Central memory CD8-positive, alpha-beta T cell (primary cell): ENCODE data around the gene STARD10.

Experiments
- ATAC-seq: fragments of 150-1000 bp; cut with Tn5 transposase; replicated peaks from 2 replicates; pipeline ENCODE4 v1.10.0; 2022; ENCODE audit warnings: mild to moderate bottlenecking, moderate FRiP score, moderate number of reproducible peaks; ENCODE audit not compliant: poor library complexity, severe bottlenecking; ENCODE audit errors: extremely low read depth
- DNase-seq, 2 donors: peaks; one replicate each; pipeline ENCODE4 v3.0.0; 2021; ENCODE audit warnings: low spot score in 2 of 2
- H3K27ac Mint-ChIP-seq: one replicate; pipeline ENCODE4 v1.8.0; 2022; ENCODE audit warnings: low read depth, mild to moderate bottlenecking, moderate library complexity, mixed read lengths
- H3K27me3 Mint-ChIP-seq: one replicate; pipeline ENCODE4 v1.8.0; 2022; ENCODE audit warnings: mixed read lengths
- H3K36me3 Mint-ChIP-seq: one replicate; pipeline ENCODE4 v1.8.0; 2022; ENCODE audit warnings: mild to moderate bottlenecking, moderate library complexity, mixed read lengths; ENCODE audit not compliant: insufficient read depth
- H3K4me1 Mint-ChIP-seq: one replicate; pipeline ENCODE4 v1.8.0; 2022; ENCODE audit warnings: mixed read lengths
- H3K4me3 Mint-ChIP-seq: one replicate; pipeline ENCODE4 v1.8.0; 2022; ENCODE audit warnings: mild to moderate bottlenecking, moderate library complexity, mixed read lengths
- H3K9me3 Mint-ChIP-seq: one replicate; pipeline ENCODE4 v1.8.0; 2022; ENCODE audit warnings: mixed read lengths

Gene STARD10

GRCh38 chr11:72793425-72794367, at the start of gene STARD10:
STARD10 (minus strand) TSS chr11:72794047; CDS start chr11:72781181, 12,866 bp downstream.
- no peaks in the 10 kb centered on the region for H3K9me3 Mint-ChIP-seq
- H3K36me3 Mint-ChIP-seq = peaks cover 6% of the 10 kb centered on the region
- peak; percentile 88 to 91 for DNase-seq
- peak; percentile 94 for ATAC-seq
- peak within 1 kb of the TSS; percentile 99 for H3K27ac Mint-ChIP-seq
- H3K4me3 Mint-ChIP-seq = peak within 1 kb of the TSS; percentile 92
- peaks cover 25% of the 10 kb centered on the region for H3K4me1 Mint-ChIP-seq
- H3K27me3 Mint-ChIP-seq = no peaks in the 10 kb centered on the region

- no peaks in the 10 kb centered on the region for H3K4me1 Mint-ChIP-seq
- no peak overlapping the region for H3K4me3 Mint-ChIP-seq
- ATAC-seq (no peak), DNase-seq (no peak)
- H3K27me3 Mint-ChIP-seq = no peaks in the 10 kb centered on the region
- peaks cover 48% of the 10 kb centered on the region for H3K36me3 Mint-ChIP-seq
- H3K9me3 Mint-ChIP-seq = no peaks in the 10 kb centered on the region
- no peak overlapping the region for H3K27ac Mint-ChIP-seq
Measured at GRCh38 chr11:72842653-72843330, 48.9 kb upstream of the STARD10 start.

GRCh38 chr11:72842126-72842525, 48.3 kb upstream of the STARD10 start:
- ATAC-seq = no peak

GRCh38 chr11:72841397-72841796, 47.5 kb upstream of the STARD10 start:
- no peaks in the 10 kb centered on the region for H3K9me3 Mint-ChIP-seq
- H3K27ac Mint-ChIP-seq = no peak overlapping the region
- ATAC-seq (no peak), DNase-seq (no peak)
- peaks cover 49% of the 10 kb centered on the region for H3K36me3 Mint-ChIP-seq
- no peaks in the 10 kb centered on the region for H3K27me3 Mint-ChIP-seq
- H3K4me3 Mint-ChIP-seq = no peak overlapping the region
- no peaks in the 10 kb centered on the region for H3K4me1 Mint-ChIP-seq

More at GRCh38 chr11:72842126-72842525, 48.3 kb upstream of the STARD10 start:
- no peaks in the 10 kb centered on the region for H3K9me3 Mint-ChIP-seq
- H3K27me3 Mint-ChIP-seq = no peaks in the 10 kb centered on the region
- no peaks in the 10 kb centered on the region for H3K4me1 Mint-ChIP-seq
- no peak overlapping the region for H3K4me3 Mint-ChIP-seq
- no peak for DNase-seq
- no peak overlapping the region for H3K27ac Mint-ChIP-seq
- peaks cover 48% of the 10 kb centered on the region for H3K36me3 Mint-ChIP-seq

- H3K4me1 Mint-ChIP-seq = no peaks in the 10 kb centered on the region
- ATAC-seq (no peak), DNase-seq (no peak)
- no peak overlapping the region for H3K4me3 Mint-ChIP-seq
- no peak overlapping the region for H3K27ac Mint-ChIP-seq
- H3K36me3 Mint-ChIP-seq = peaks cover 47% of the 10 kb centered on the region
- no peaks in the 10 kb centered on the region for H3K27me3 Mint-ChIP-seq
- no peaks in the 10 kb centered on the region for H3K9me3 Mint-ChIP-seq
Measured at GRCh38 chr11:72840780-72841179, 46.9 kb upstream of the STARD10 start.

- ATAC-seq (no peak), DNase-seq (no peak)
- H3K27me3 Mint-ChIP-seq = no peaks in the 10 kb centered on the region
- H3K9me3 Mint-ChIP-seq = no peaks in the 10 kb centered on the region
- H3K27ac Mint-ChIP-seq = peak overlapping the region; percentile 27
- peaks cover 6% of the 10 kb centered on the region for H3K4me1 Mint-ChIP-seq
- peaks cover 40% of the 10 kb centered on the region for H3K36me3 Mint-ChIP-seq
- H3K4me3 Mint-ChIP-seq = no peak overlapping the region
Measured at GRCh38 chr11:72838691-72839305, 45.0 kb upstream of the STARD10 start.

- DNase-seq = no peak
- ATAC-seq = no peak
- H3K36me3 Mint-ChIP-seq = peaks cover 30% of the 10 kb centered on the region
- H3K27ac Mint-ChIP-seq = no peak overlapping the region
- H3K27me3 Mint-ChIP-seq = no peaks in the 10 kb centered on the region
- no peak overlapping the region for H3K4me3 Mint-ChIP-seq
- peaks cover 13% of the 10 kb centered on the region for H3K4me1 Mint-ChIP-seq
- no peaks in the 10 kb centered on the region for H3K9me3 Mint-ChIP-seq
Measured at GRCh38 chr11:72836111-72836510, 42.3 kb upstream of the STARD10 start.

- Mint-ChIP-seq H3K4me3 (no peak overlapping the region), H3K36me3 (peaks cover 26% of the 10 kb centered on the region), H3K27ac (peak overlapping the region; percentile 66), H3K9me3 (no peaks in the 10 kb centered on the region), H3K4me1 (peaks cover 13% of the 10 kb centered on the region), H3K27me3 (no peaks in the 10 kb centered on the region)
- ATAC-seq (no peak), DNase-seq (no peak)
Measured at GRCh38 chr11:72834905-72835304, 41.1 kb upstream of the STARD10 start.

GRCh38 chr11:72833811-72834493, 40.1 kb upstream of the STARD10 start:
- Mint-ChIP-seq H3K4me1 (peaks cover 13% of the 10 kb centered on the region), H3K4me3 (no peak overlapping the region), H3K9me3 (no peaks in the 10 kb centered on the region), H3K27me3 (no peaks in the 10 kb centered on the region), H3K36me3 (peaks cover 28% of the 10 kb centered on the region), H3K27ac (peak overlapping the region; percentile 66)
- no peak for ATAC-seq
- DNase-seq = no peak

- ATAC-seq (no peak), DNase-seq (no peak)
- H3K27me3 Mint-ChIP-seq = no peaks in the 10 kb centered on the region
- peaks cover 22% of the 10 kb centered on the region for H3K36me3 Mint-ChIP-seq
- no peaks in the 10 kb centered on the region for H3K9me3 Mint-ChIP-seq
- H3K27ac Mint-ChIP-seq = peak overlapping the region; percentile 90
- H3K4me1 Mint-ChIP-seq = peaks cover 21% of the 10 kb centered on the region
- no peak overlapping the region for H3K4me3 Mint-ChIP-seq
Measured at GRCh38 chr11:72833083-72833733, 39.4 kb upstream of the STARD10 start.

- no peak overlapping the region for H3K4me3 Mint-ChIP-seq
- H3K36me3 Mint-ChIP-seq = peaks cover 21% of the 10 kb centered on the region
- no peak for ATAC-seq
- no peaks in the 10 kb centered on the region for H3K27me3 Mint-ChIP-seq
- peak overlapping the region; percentile 90 for H3K27ac Mint-ChIP-seq
- H3K9me3 Mint-ChIP-seq = no peaks in the 10 kb centered on the region
- H3K4me1 Mint-ChIP-seq = peaks cover 24% of the 10 kb centered on the region
- no peak for DNase-seq
Measured at GRCh38 chr11:72832301-72833082, 38.6 kb upstream of the STARD10 start.
